ENCODE results near the gene CELF2. TPM values are rescaled to one million over a fixed set of nuclear protein-coding genes. Genes with fewer than 3 reads are reported as not detected.

The CELF2 gene
- total RNA-seq, 1 donor from 2014 or later, result 31.6 TPM

DNA sequence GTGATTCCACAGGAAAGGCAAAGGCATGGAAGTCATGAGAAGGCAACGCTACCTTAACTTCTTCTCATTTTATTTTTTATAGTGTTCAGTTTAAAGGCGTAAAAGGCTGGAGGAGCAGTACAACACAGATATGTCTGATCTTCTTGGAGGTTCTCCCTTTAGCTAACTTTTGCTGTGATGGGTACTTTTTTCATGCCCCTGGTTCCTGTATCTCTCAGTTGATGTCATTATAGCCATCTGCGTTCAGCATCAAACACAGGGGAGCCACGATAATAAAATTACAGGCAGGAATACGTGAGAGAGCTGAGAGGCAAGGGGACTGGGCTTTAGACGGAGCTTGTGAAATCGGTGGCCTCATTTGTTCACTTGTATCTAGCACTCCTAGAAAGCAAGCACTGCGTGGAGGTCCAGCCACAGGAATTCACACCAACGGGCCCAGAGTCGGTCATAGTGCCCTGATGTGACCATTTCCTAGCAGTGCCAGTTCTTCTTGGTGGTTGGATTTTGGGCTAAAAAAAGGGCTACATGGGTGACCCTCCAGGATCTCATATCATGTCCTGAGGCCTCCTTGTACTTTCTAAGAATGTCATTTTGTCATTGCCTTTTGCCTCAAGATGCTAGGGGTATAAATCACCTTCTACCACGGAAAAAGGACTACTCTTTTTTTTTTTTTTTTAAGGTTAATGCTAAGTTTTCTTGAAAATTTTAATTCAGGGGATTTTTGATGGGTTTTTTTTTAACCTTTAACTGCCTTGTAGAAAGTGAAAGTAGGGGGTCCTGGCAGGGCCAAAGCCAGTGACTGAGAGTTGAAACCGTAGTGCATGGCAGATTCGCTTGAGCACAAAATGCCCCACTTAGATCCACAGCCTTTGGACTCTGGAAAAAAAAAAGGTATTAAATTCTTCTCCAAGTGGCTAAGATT, 191.5 kb downstream of the CELF2 start:
- no peak overlapping the region for H2AFZ ChIP-seq (replicated peaks)
- H3K9me3 ChIP-seq (ENCODE audit: low read depth), result no peaks in the 10 kb centered on the region
- no peak for DNase-seq (ENCODE audit: low spot score)
- H3K4me3 ChIP-seq, result no peak overlapping the region
- H3K9ac ChIP-seq, result no peak overlapping the region
- H3K27me3 Mint-ChIP-seq (ENCODE audit: insufficient read depth, low read depth), result peaks cover 2% of the 10 kb centered on the region
- peak overlapping the region; percentile 21 for H3K27ac Mint-ChIP-seq
- H3K79me2 ChIP-seq (ENCODE audit: low read depth), result peaks cover 36% of the 10 kb centered on the region
- peaks cover 40% of the 10 kb centered on the region for H4K20me1 ChIP-seq (ENCODE audit: low read depth)
- TF ChIP-seq EZH2 (IDR thresholded peaks at IDR 0.05) (no peak), EZH2phosphoT487 (IDR thresholded peaks at IDR 0.05) (no peak)
- TF ChIP-seq, protein P1, sequence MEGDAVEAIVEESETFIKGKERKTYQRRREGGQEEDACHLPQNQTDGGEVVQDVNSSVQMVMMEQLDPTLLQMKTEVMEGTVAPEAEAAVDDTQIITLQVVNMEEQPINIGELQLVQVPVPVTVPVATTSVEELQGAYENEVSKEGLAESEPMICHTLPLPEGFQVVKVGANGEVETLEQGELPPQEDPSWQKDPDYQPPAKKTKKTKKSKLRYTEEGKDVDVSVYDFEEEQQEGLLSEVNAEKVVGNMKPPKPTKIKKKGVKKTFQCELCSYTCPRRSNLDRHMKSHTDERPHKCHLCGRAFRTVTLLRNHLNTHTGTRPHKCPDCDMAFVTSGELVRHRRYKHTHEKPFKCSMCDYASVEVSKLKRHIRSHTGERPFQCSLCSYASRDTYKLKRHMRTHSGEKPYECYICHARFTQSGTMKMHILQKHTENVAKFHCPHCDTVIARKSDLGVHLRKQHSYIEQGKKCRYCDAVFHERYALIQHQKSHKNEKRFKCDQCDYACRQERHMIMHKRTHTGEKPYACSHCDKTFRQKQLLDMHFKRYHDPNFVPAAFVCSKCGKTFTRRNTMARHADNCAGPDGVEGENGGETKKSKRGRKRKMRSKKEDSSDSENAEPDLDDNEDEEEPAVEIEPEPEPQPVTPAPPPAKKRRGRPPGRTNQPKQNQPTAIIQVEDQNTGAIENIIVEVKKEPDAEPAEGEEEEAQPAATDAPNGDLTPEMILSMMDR (IDR thresholded peaks at IDR 0.05), result no peak
- H3K9me3 Mint-ChIP-seq, result no peaks in the 10 kb centered on the region
- peaks cover 27% of the 10 kb centered on the region for H3F3A ChIP-seq (ENCODE audit: low read depth)
- peaks cover 26% of the 10 kb centered on the region for H3K4me1 Mint-ChIP-seq
- H3K4me1 ChIP-seq, result peaks cover 43% of the 10 kb centered on the region
- H3K27ac ChIP-seq, result no peak overlapping the region
- peaks cover 6% of the 10 kb centered on the region for H3K36me3 Mint-ChIP-seq
- H3K36me3 ChIP-seq, result no peaks in the 10 kb centered on the region
- no peak overlapping the region for H3K4me2 ChIP-seq
- H3K4me3 Mint-ChIP-seq, result no peak overlapping the region
- no peaks in the 10 kb centered on the region for H3K27me3 ChIP-seq

DNA sequence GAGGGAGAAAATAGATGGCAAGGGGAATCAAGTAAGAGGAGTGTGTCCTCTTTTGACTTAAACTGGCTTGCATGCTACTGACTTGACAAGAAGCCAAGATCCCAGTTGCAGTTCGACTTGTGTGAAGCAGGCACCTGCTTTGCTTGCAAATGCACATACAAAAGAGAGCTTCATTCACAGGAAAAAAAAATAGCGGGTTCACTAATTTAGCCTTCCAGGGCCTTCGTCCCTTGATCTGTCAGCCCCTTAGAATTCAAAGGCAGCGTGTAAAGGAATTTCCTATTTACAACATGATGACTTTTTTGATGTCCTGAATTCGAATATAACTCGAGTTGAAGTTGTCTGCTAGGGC, 192.1 kb downstream of the CELF2 start:
- H3K27me3 Mint-ChIP-seq (ENCODE audit: insufficient read depth, low read depth), result peaks cover 2% of the 10 kb centered on the region
- H3K27ac Mint-ChIP-seq, result no peak overlapping the region
- no peaks in the 10 kb centered on the region for H3K9me3 ChIP-seq (ENCODE audit: low read depth)
- no peaks in the 10 kb centered on the region for H3K9me3 Mint-ChIP-seq
- no peak for DNase-seq (ENCODE audit: low spot score)
- H2AFZ ChIP-seq (replicated peaks), result no peak overlapping the region
- peaks cover 40% of the 10 kb centered on the region for H3K4me1 ChIP-seq
- no peak overlapping the region for H3K4me3 ChIP-seq
- H3K4me2 ChIP-seq, result no peak overlapping the region
- H3K79me2 ChIP-seq (ENCODE audit: low read depth), result peaks cover 36% of the 10 kb centered on the region
- H3K27ac ChIP-seq, result no peak overlapping the region
- no peaks in the 10 kb centered on the region for H3K27me3 ChIP-seq
- peaks cover 33% of the 10 kb centered on the region for H4K20me1 ChIP-seq (ENCODE audit: low read depth)
- TF ChIP-seq EZH2phosphoT487 (IDR thresholded peaks at IDR 0.05) (no peak), EZH2 (IDR thresholded peaks at IDR 0.05) (no peak)
- TF ChIP-seq, protein P1 (IDR thresholded peaks at IDR 0.05), result no peak
- H3F3A ChIP-seq (ENCODE audit: low read depth), result peaks cover 20% of the 10 kb centered on the region
- no peaks in the 10 kb centered on the region for H3K36me3 ChIP-seq
- no peak overlapping the region for H3K4me3 Mint-ChIP-seq
- H3K36me3 Mint-ChIP-seq, result peaks cover 6% of the 10 kb centered on the region
- H3K9ac ChIP-seq, result no peak overlapping the region
- H3K4me1 Mint-ChIP-seq, result peaks cover 23% of the 10 kb centered on the region

DNA sequence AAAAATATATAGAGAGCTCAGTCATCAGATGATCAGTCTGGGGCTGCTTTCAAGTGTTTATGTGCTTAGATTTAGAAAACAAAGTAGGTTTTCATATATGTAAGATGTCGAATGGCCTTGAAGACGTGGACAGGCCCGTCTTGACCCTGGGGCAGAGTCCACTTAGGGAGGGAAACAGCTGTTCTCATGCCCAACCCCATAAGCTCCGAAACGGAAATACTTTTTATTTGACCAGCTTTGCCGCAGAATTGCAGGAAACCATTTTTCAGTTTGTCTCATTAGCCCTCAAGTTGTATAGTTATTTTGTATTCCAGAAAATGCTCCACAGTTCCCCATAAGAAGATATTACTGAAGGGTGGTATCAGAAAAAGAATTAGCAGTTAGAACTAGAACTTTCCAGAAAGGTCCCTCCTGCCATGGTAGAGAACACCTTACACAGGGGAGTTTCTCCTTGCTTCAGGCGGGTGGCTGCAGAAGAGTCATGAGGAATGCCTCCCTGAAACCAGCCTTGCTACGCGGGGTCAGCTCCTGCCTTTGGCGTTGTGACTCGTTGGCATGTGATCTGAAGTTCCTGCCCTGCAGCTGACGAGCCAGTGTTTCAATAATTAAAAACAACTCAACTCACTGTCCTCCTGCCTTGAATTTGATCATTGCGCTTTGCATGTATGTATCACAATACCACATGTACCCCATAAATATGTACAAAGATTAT, 192.7 kb downstream of the CELF2 start:
- H3K79me2 ChIP-seq (ENCODE audit: low read depth), result peaks cover 36% of the 10 kb centered on the region
- H3K4me1 Mint-ChIP-seq, result peaks cover 23% of the 10 kb centered on the region
- H2AFZ ChIP-seq (replicated peaks), result no peak overlapping the region
- peaks cover 2% of the 10 kb centered on the region for H3K27me3 Mint-ChIP-seq (ENCODE audit: insufficient read depth, low read depth)
- H3K27me3 ChIP-seq, result no peaks in the 10 kb centered on the region
- H3K27ac ChIP-seq, result no peak overlapping the region
- no peak for DNase-seq (ENCODE audit: low spot score)
- H3K4me1 ChIP-seq, result peaks cover 34% of the 10 kb centered on the region
- no peak overlapping the region for H3K9ac ChIP-seq
- H3K4me3 ChIP-seq, result no peak overlapping the region
- H3K36me3 Mint-ChIP-seq, result peaks cover 6% of the 10 kb centered on the region
- H3F3A ChIP-seq (ENCODE audit: low read depth), result peaks cover 15% of the 10 kb centered on the region
- no peak overlapping the region for H3K4me3 Mint-ChIP-seq
- TF ChIP-seq EZH2phosphoT487 (IDR thresholded peaks at IDR 0.05) (no peak), EZH2 (IDR thresholded peaks at IDR 0.05) (no peak)
- TF ChIP-seq, protein P1 (IDR thresholded peaks at IDR 0.05), result no peak
- no peaks in the 10 kb centered on the region for H3K9me3 ChIP-seq (ENCODE audit: low read depth)
- peak overlapping the region; percentile 35 for H3K27ac Mint-ChIP-seq
- peaks cover 28% of the 10 kb centered on the region for H4K20me1 ChIP-seq (ENCODE audit: low read depth)
- H3K9me3 Mint-ChIP-seq, result no peaks in the 10 kb centered on the region
- H3K36me3 ChIP-seq, result no peaks in the 10 kb centered on the region
- no peak overlapping the region for H3K4me2 ChIP-seq
